ENCODE results near the gene CBX2. TPM values are rescaled to one million over a fixed set of nuclear protein-coding genes. Genes with fewer than 3 reads are reported as not detected.

CBX2 gene
- total and polyA plus RNA-seq, 2 of the 4 experiments (the other 2 are of a cell fraction): 2.0 to 3.2 TPM

DNA sequence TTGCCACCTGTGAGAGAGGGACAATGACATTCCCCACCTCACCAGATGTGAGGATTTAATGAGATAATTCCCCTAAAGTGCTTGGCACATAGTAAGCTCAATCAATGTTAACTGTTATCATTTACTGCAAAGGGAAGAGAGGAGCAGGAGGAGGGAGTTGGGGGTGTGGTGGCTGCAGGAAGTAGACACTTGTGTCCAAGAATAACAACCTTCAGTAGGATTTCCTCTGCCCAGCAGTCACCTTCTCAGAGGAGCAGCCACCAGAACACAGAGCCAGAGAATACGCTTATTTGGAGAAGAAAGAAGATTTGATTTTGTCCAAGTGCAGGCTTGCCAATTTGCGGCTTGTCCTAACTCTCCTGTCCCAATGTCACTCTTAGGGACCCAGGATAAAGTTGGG lies 51.1 kb downstream of the CBX2 start:
- H3K27ac ChIP-seq (ENCODE audit: insufficient read depth, low read length): no peak overlapping the region
- H2BK5ac ChIP-seq (ENCODE audit: low read depth, low read length, poor library complexity, severe bottlenecking): no peak overlapping the region
- H3K9me3 ChIP-seq (ENCODE audit: control insufficient read depth, insufficient read depth, low read length): no peaks in the 10 kb centered on the region
- no peak overlapping the region for H3K14ac ChIP-seq (replicated peaks; ENCODE audit: low read depth, low read length)
- POLR2A ChIA-PET (ENCODE audit: unreplicated experiment): no interaction called here
- no TSS peak for BruUV-seq (replicated peaks)
- CTCF ChIA-PET: no interaction called here
- peaks cover 14% of the 10 kb centered on the region for H3K4me1 ChIP-seq (ENCODE audit: control insufficient read depth, insufficient read depth, low read length)
- no peak overlapping the region for H3K4ac ChIP-seq (ENCODE audit: low read depth, low read length)
- H3K9ac ChIP-seq (ENCODE audit: low read depth, low read length): no peak overlapping the region
- no peak overlapping the region for H2AK5ac ChIP-seq (ENCODE audit: low read depth, low read length)
- no peak overlapping the region for H2AFZ ChIP-seq (replicated peaks; ENCODE audit: low read length, poor library complexity)
- H3K18ac ChIP-seq (ENCODE audit: low read depth, low read length): no peak overlapping the region
- H3K27me3 ChIP-seq (ENCODE audit: control insufficient read depth, insufficient read depth, low read length): no peaks in the 10 kb centered on the region
- H3K23ac ChIP-seq (ENCODE audit: low read depth, low read length): no peak overlapping the region
- peak overlapping the region; percentile 29 for H2AK9ac ChIP-seq (replicated peaks; ENCODE audit: low read depth, low read length, poor library complexity)
- dilution Hi-C loops (cut with HindIII; ENCODE audit: low sequenced_read_pairs, unreplicated experiment) (no loop called here), intact Hi-C loops (cut with micrococcal nuclease) (no loop called here), in situ Hi-C loops (cut with MboI; ENCODE audit: low sequenced_read_pairs) (no loop called here)
- peaks cover 20% of the 10 kb centered on the region for H3K9me1 ChIP-seq (ENCODE audit: insufficient read depth, low read length)
- H4K5ac ChIP-seq (ENCODE audit: low read depth, low read length): no peak overlapping the region
- no CpG with 5 or more reads among the region's 2 CpGs for WGBS, 2 experiments (ENCODE audit: extremely low coverage in 2 of 2, insufficient read length in 1 of 2)
- H3K36me3 ChIP-seq (ENCODE audit: control insufficient read depth, insufficient read depth, low read length): peaks cover 8% of the 10 kb centered on the region; the same call in 1 of the 2 replicates
- no peak overlapping the region for H3K56ac ChIP-seq (ENCODE audit: extremely low read depth, insufficient read depth, low read length)
- peaks cover 0 to 13% of the 10 kb centered on the region in 2 experiments; a peak in 2 of 4 replicates for H3K79me1 ChIP-seq (ENCODE audit: low read depth in 1 of 2, low read length in 2 of 2)
- no peak overlapping the region for H4K8ac ChIP-seq (ENCODE audit: low read depth in 2 of 2, low read length in 2 of 2)
- no peak for DNase-seq
- H2BK20ac ChIP-seq (ENCODE audit: low read depth, low read length): no peak overlapping the region
- no peak overlapping the region for H4K91ac ChIP-seq (ENCODE audit: insufficient read depth, low read depth, low read length)
- peaks cover 15% of the 10 kb centered on the region for H4K20me1 ChIP-seq (ENCODE audit: insufficient read depth, low read length)
- no peak overlapping the region for H3K4me3 ChIP-seq (ENCODE audit: insufficient read depth, low read depth, low read length)
- H2BK15ac ChIP-seq (ENCODE audit: low read depth, low read length): no peak overlapping the region
- no peak overlapping the region for H2BK120ac ChIP-seq (ENCODE audit: low read depth, low read length)
- TF ChIP-seq, protein P1, sequence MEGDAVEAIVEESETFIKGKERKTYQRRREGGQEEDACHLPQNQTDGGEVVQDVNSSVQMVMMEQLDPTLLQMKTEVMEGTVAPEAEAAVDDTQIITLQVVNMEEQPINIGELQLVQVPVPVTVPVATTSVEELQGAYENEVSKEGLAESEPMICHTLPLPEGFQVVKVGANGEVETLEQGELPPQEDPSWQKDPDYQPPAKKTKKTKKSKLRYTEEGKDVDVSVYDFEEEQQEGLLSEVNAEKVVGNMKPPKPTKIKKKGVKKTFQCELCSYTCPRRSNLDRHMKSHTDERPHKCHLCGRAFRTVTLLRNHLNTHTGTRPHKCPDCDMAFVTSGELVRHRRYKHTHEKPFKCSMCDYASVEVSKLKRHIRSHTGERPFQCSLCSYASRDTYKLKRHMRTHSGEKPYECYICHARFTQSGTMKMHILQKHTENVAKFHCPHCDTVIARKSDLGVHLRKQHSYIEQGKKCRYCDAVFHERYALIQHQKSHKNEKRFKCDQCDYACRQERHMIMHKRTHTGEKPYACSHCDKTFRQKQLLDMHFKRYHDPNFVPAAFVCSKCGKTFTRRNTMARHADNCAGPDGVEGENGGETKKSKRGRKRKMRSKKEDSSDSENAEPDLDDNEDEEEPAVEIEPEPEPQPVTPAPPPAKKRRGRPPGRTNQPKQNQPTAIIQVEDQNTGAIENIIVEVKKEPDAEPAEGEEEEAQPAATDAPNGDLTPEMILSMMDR (conservative IDR thresholded peaks at IDR 0.05; ENCODE audit: low read depth, low read length): no peak
- TF ChIP-seq MAZ (IDR thresholded peaks at IDR 0.05; ENCODE audit: borderline replicate concordance, low read depth, low read length) (no peak), RAD21 (IDR thresholded peaks at IDR 0.05; ENCODE audit: low read length) (no peak), BHLHE40 (IDR thresholded peaks at IDR 0.05; ENCODE audit: low read depth, low read length) (no peak), MXI1 (IDR thresholded peaks at IDR 0.05; ENCODE audit: borderline replicate concordance, low read depth, low read length) (no peak), POLR2A (IDR thresholded peaks at IDR 0.05; ENCODE audit: low read depth, low read length) (no peak), SMC3 (IDR thresholded peaks at IDR 0.05; ENCODE audit: low read depth, low read length) (no peak), MAFK (IDR thresholded peaks at IDR 0.05; ENCODE audit: low read depth, low read length) (no peak), RCOR1 (IDR thresholded peaks at IDR 0.05; ENCODE audit: insufficient replicate concordance, low read length) (no peak), FOS (IDR thresholded peaks at IDR 0.05; ENCODE audit: low read depth, low read length) (no peak), RFX5 (IDR thresholded peaks at IDR 0.05; ENCODE audit: low read depth, low read length) (no peak), CEBPB (IDR thresholded peaks at IDR 0.05; ENCODE audit: low read depth, low read length) (no peak)
- no peak for ATAC-seq (ENCODE audit: low read depth)
- H3K4me2 ChIP-seq (ENCODE audit: low read depth, low read length): no peak overlapping the region
